Neuronal stem cell (in vitro differentiated cells): ENCODE measurements around the gene KCNQ1. TPM values are rescaled to one million over a fixed set of nuclear protein-coding genes. Genes with fewer than 3 reads are reported as not detected.

Experiments used
- DNase-seq: peaks from one replicate; pipeline ENCODE4 v3.0.0-alpha.2; 2013; ENCODE audit warnings: low spot score
- H2AFZ ChIP-seq: one replicate; pipeline ENCODE4 v1.6.1; 2013; ENCODE audit warnings: mild to moderate bottlenecking, low read length, inconsistent platforms
- H2AK5ac ChIP-seq: 2 replicates; pipeline ENCODE4 v1.6.1; 2013; ENCODE audit warnings: low read depth, mild to moderate bottlenecking, inconsistent platforms, low read length, moderate library complexity, mixed read lengths
- H2BK120ac ChIP-seq: 2 replicates; pipeline ENCODE4 v1.6.1; 2013; ENCODE audit warnings: low read depth, mild to moderate bottlenecking, inconsistent platforms, low read length, moderate library complexity, mixed read lengths
- H2BK12ac ChIP-seq: one replicate; pipeline ENCODE4 v1.6.1; 2013; ENCODE audit warnings: low read length, inconsistent platforms
- H2BK15ac ChIP-seq: 2 replicates; pipeline ENCODE4 v1.6.1; 2013; ENCODE audit warnings: mild to moderate bottlenecking, low read length, inconsistent platforms, mixed read lengths
- H2BK5ac ChIP-seq: one replicate; pipeline ENCODE4 v1.6.1; 2013; ENCODE audit warnings: inconsistent platforms, mild to moderate bottlenecking, low read length, moderate library complexity
- H3K14ac ChIP-seq: one replicate; pipeline ENCODE4 v1.6.1; 2013; ENCODE audit warnings: low read length, inconsistent platforms
- H3K18ac ChIP-seq: 2 replicates; pipeline ENCODE4 v1.6.1; 2013; ENCODE audit warnings: low read length, inconsistent platforms
- H3K23ac ChIP-seq: 2 replicates; pipeline ENCODE4 v1.6.1; 2013; ENCODE audit warnings: low read depth, mild to moderate bottlenecking, mixed read lengths, low read length, inconsistent platforms; ENCODE audit not compliant: poor library complexity
- H3K27ac ChIP-seq: replicated peaks from 3 replicates; pipeline ENCODE4 v1.5.1; 2013; ENCODE audit warnings: low read length, inconsistent platforms
- H3K27me3 ChIP-seq, 3 experiments: 2 replicates each; pipeline ENCODE4 v1.6.1; 2013; ENCODE audit warnings: low read length in 3 of 3, mild to moderate bottlenecking in 2 of 3, inconsistent platforms in 1 of 3, low read depth in 1 of 3, mixed read lengths in 1 of 3, moderate library complexity in 1 of 3; ENCODE audit not compliant: control insufficient read depth in 3 of 3, insufficient read depth in 3 of 3
- H3K36me3 ChIP-seq, 2 donors: replicated peaks in 1 of 2; 2 replicates each; pipeline ENCODE4 v1.6.1; 2013; ENCODE audit warnings: low read length in 2 of 2; ENCODE audit not compliant: control insufficient read depth in 2 of 2, insufficient read depth in 2 of 2
- H3K4ac ChIP-seq: 2 replicates; pipeline ENCODE4 v1.6.1; 2013; ENCODE audit warnings: inconsistent platforms, mild to moderate bottlenecking, low read length, moderate library complexity
- H3K4me1 ChIP-seq, 2 donors: 1 replicate in 1 of 2; 2 replicates in 1 of 2; pipeline ENCODE4 v1.6.1; 2013; ENCODE audit warnings: low read length in 2 of 2, low read depth in 1 of 2; ENCODE audit not compliant: control insufficient read depth in 2 of 2, insufficient read depth in 1 of 2
- H3K4me2 ChIP-seq: one replicate; pipeline ENCODE4 v1.6.1; 2013; ENCODE audit warnings: mild to moderate bottlenecking, low read length, inconsistent platforms; ENCODE audit not compliant: insufficient read depth, poor library complexity, severe bottlenecking
- H3K4me3 ChIP-seq, 2 donors: 2 replicates each; pipeline ENCODE4 v1.5.1; 2013; ENCODE audit warnings: low read length in 2 of 2, mild to moderate bottlenecking in 2 of 2, inconsistent platforms in 1 of 2, moderate library complexity in 1 of 2
- H3K79me1 ChIP-seq: one replicate; pipeline ENCODE4 v1.6.1; 2013; ENCODE audit warnings: low read depth, mild to moderate bottlenecking, inconsistent platforms, low read length, moderate library complexity
- H3K9ac ChIP-seq: one replicate; pipeline ENCODE4 v1.6.1; 2013; ENCODE audit warnings: mild to moderate bottlenecking, low read depth, low read length, inconsistent platforms; ENCODE audit not compliant: poor library complexity
- H3K9me3 ChIP-seq, 2 donors: replicated peaks in 1 of 2; 2 replicates each; pipeline versions ENCODE3 to v1.6.1; 2013; ENCODE audit warnings: low read length in 2 of 2, mild to moderate bottlenecking in 2 of 2, inconsistent platforms in 1 of 2, low read depth in 1 of 2, mixed read lengths in 1 of 2, moderate library complexity in 1 of 2; ENCODE audit not compliant: control insufficient read depth in 2 of 2, insufficient read depth in 1 of 2
- H4K8ac ChIP-seq: one replicate; pipeline ENCODE4 v1.6.1; 2013; ENCODE audit warnings: low read depth, mild to moderate bottlenecking, inconsistent platforms, low read length, moderate library complexity
- H4K91ac ChIP-seq: one replicate; pipeline ENCODE4 v1.6.1; 2013; ENCODE audit warnings: low read length, low read depth, mild to moderate bottlenecking, inconsistent platforms; ENCODE audit not compliant: poor library complexity
- WGBS, 2 donors: extraction: QIAGEN DNeasy Blood & Tissue Kit; methylation state at CpG; one replicate each; pipeline ENCODE4 v1.1.7; 2013; ENCODE audit warnings: missing lambda C conversion rate in 2 of 2, mixed read lengths in 1 of 2; ENCODE audit not compliant: insufficient read length in 2 of 2, insufficient replicate concordance in 1 of 2; ENCODE audit errors: extremely low coverage in 2 of 2; 5-methylcytosine and 5-hydroxymethylcytosine counted together
- polyA plus RNA-seq, 2 experiments: library from polyadenylated mRNA; stranded (reverse); fragments of 200-250 nt; gene quantifications; one replicate each; pipeline ENCODE4 v1.2.3, GENCODE V29; 2013

The KCNQ1 gene, protein sequence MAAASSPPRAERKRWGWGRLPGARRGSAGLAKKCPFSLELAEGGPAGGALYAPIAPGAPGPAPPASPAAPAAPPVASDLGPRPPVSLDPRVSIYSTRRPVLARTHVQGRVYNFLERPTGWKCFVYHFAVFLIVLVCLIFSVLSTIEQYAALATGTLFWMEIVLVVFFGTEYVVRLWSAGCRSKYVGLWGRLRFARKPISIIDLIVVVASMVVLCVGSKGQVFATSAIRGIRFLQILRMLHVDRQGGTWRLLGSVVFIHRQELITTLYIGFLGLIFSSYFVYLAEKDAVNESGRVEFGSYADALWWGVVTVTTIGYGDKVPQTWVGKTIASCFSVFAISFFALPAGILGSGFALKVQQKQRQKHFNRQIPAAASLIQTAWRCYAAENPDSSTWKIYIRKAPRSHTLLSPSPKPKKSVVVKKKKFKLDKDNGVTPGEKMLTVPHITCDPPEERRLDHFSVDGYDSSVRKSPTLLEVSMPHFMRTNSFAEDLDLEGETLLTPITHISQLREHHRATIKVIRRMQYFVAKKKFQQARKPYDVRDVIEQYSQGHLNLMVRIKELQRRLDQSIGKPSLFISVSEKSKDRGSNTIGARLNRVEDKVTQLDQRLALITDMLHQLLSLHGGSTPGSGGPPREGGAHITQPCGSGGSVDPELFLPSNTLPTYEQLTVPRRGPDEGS
- polyA plus RNA-seq (2013, experiment 1 of 2), result 1.2 TPM
- polyA plus RNA-seq (2013, experiment 2 of 2), result 1.1 TPM

DNA sequence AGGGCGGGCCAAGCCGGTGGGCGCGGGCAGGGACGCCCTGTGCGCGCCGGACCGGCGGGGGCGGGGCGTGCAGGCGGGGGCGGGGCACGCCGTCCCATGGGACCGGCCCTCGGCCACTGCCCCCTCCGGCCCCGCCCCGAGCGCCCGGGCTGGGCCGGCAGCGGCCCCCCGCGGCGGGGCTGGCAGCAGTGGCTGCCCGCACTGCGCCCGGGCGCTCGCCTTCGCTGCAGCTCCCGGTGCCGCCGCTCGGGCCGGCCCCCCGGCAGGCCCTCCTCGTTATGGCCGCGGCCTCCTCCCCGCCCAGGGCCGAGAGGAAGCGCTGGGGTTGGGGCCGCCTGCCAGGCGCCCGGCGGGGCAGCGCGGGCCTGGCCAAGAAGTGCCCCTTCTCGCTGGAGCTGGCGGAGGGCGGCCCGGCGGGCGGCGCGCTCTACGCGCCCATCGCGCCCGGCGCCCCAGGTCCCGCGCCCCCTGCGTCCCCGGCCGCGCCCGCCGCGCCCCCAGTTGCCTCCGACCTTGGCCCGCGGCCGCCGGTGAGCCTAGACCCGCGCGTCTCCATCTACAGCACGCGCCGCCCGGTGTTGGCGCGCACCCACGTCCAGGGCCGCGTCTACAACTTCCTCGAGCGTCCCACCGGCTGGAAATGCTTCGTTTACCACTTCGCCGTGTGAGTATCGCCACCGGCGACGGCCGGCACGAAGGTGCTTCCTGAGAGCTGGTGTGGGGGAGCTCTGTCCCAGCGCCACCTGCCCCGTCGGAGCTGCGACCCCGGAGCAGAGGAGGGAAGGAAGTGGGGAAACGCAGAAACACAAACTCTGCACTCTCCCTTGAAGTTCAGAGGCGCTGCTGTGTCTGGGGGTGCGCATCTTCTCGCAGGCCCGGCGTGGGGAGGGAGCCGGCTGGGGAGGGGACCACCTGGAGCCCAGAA is at the start of gene KCNQ1:
KCNQ1 (plus strand) TSS at position 188 of the 925 bp plus-strand sequence; CDS start at position 279, 91 bp downstream.
- peak within 1 kb of the TSS; percentile 66 for H3K4me2 ChIP-seq
- peak within 1 kb of the TSS in 1 of 2 donors; percentile 80 for H3K4me3 ChIP-seq
- peak; percentile 48 for DNase-seq
- no peak within 1 kb of the TSS for H2BK120ac ChIP-seq
- peak within 1 kb of the TSS; percentile 94 for H2BK12ac ChIP-seq
- no peaks in the 10 kb centered on the region for H3K79me1 ChIP-seq
- H3K27ac ChIP-seq, result no peak within 1 kb of the TSS
- peak within 1 kb of the TSS; percentile 92 for H3K18ac ChIP-seq
- peak within 1 kb of the TSS; percentile 93 for H2BK15ac ChIP-seq
- no peak within 1 kb of the TSS for H2BK5ac ChIP-seq
- no peak within 1 kb of the TSS for H3K4ac ChIP-seq
- H3K9me3 ChIP-seq, result peaks cover 3 to 10% of the 10 kb centered on the region in 2 donors
- peak within 1 kb of the TSS; percentile 81 for H3K9ac ChIP-seq
- H3K27me3 ChIP-seq, result peaks cover 18 to 77% (median 48%) of the 10 kb centered on the region in 3 experiments
- H3K4me1 ChIP-seq, result peaks cover 0 to 2% of the 10 kb centered on the region in 2 donors
- H2AK5ac ChIP-seq, result peak within 1 kb of the TSS; percentile 75
- WGBS, 2 donors, result no CpG with 5 or more reads among the region's 116 CpGs
- no peak within 1 kb of the TSS for H3K14ac ChIP-seq
- H3K23ac ChIP-seq, result peak within 1 kb of the TSS; percentile 43
- peak within 1 kb of the TSS; percentile 11 for H2AFZ ChIP-seq
- H4K8ac ChIP-seq, result peak within 1 kb of the TSS; percentile 65
- no peak within 1 kb of the TSS for H4K91ac ChIP-seq
- H3K36me3 ChIP-seq, result no peaks in the 10 kb centered on the region

DNA sequence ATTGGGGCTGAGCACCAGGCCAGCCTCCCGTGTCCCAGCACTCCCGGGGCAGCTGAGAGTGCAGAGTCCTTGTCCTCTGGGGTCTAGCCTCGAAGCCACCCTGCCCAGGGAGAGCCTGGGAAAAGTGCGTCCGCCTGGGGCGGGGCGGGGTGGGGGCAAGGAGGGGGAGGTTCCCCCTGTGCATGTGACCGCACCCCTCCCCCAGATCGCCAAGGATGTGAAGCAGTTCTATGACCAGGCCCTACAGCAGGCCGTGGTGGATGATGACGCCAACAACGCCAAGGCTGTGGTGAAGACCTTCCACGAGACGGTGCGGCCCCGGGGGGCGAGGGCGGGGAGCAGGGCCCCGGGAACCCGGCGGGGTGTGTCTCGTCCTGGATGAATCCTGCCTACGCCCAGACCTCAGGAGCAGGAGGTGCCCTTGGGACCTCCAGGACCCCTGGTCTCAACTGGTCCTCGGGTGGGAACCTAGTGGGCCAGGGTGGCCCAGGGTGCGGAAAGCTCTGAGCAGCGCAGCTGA is 49.5 kb upstream of the KCNQ1 start:
- H3K4ac ChIP-seq, result no peak overlapping the region
- no peak overlapping the region for H2AFZ ChIP-seq
- H3K4me2 ChIP-seq, result no peak overlapping the region
- H2BK120ac ChIP-seq, result no peak overlapping the region
- no peak overlapping the region for H4K91ac ChIP-seq
- H2AK5ac ChIP-seq, result no peak overlapping the region
- no peak overlapping the region for H3K4me3 ChIP-seq
- peaks cover 5 to 11% of the 10 kb centered on the region in 2 donors for H3K4me1 ChIP-seq
- H2BK12ac ChIP-seq, result no peak overlapping the region
- H2BK15ac ChIP-seq, result no peak overlapping the region
- DNase-seq, result no peak
- peaks cover 24 to 73% of the 10 kb centered on the region in 2 donors for H3K36me3 ChIP-seq
- H4K8ac ChIP-seq, result no peak overlapping the region
- H3K79me1 ChIP-seq, result peaks cover 27% of the 10 kb centered on the region
- H3K27me3 ChIP-seq, result no peaks in the 10 kb centered on the region
- H3K9me3 ChIP-seq, result no peaks in the 10 kb centered on the region
- no peak overlapping the region for H2BK5ac ChIP-seq
- WGBS, 2 donors, result no CpG with 5 or more reads among the region's 26 CpGs
- no peak overlapping the region for H3K9ac ChIP-seq
- no peak overlapping the region for H3K27ac ChIP-seq
- no peak overlapping the region for H3K14ac ChIP-seq
- no peak overlapping the region for H3K23ac ChIP-seq
- no peak overlapping the region for H3K18ac ChIP-seq

DNA sequence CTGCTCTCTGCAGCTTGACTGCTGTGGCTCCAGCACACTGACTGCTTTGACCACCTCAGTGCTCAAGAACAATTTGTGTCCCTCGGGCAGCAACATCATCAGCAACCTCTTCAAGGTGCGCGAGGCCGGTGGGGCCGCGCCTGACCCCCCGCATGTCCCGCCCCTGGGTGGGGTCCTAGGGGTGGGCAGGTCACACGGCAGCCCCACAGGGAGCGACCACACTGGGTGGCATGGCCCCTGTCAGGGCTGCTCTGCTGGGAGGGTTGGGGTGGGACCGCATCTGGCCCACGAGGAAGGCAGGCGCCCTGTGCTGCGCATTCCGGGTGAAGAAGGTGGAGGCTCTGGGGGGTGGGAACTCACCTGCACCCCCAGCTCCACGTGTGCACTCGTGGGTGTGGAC is 49.0 kb upstream of the KCNQ1 start:
- H3K4ac ChIP-seq, result no peak overlapping the region
- no peak overlapping the region for H3K23ac ChIP-seq
- H3K4me1 ChIP-seq, result peaks cover 5 to 7% of the 10 kb centered on the region in 2 donors
- no peak overlapping the region for H4K8ac ChIP-seq
- no peak overlapping the region for H2AFZ ChIP-seq
- H2BK12ac ChIP-seq, result no peak overlapping the region
- no peak overlapping the region for H3K4me2 ChIP-seq
- no peak overlapping the region for H3K18ac ChIP-seq
- H2BK5ac ChIP-seq, result no peak overlapping the region
- no peak overlapping the region for H4K91ac ChIP-seq
- no peak overlapping the region for H2BK120ac ChIP-seq
- no peak overlapping the region for H3K9ac ChIP-seq
- peaks cover 24 to 67% of the 10 kb centered on the region in 2 donors for H3K36me3 ChIP-seq
- WGBS, 2 donors, result no CpG with 5 or more reads among the region's 17 CpGs
- no peaks in the 10 kb centered on the region for H3K9me3 ChIP-seq
- no peak overlapping the region for H2BK15ac ChIP-seq
- H3K14ac ChIP-seq, result no peak overlapping the region
- no peaks in the 10 kb centered on the region for H3K27me3 ChIP-seq
- H3K27ac ChIP-seq, result no peak overlapping the region
- no peak for DNase-seq
- H3K4me3 ChIP-seq, result no peak overlapping the region
- H3K79me1 ChIP-seq, result peaks cover 21% of the 10 kb centered on the region
- no peak overlapping the region for H2AK5ac ChIP-seq
